HepG2 (cell line): Measurements from ENCODE around the gene OGFOD3. TPM values are rescaled to one million over a fixed set of nuclear protein-coding genes. Genes with fewer than 3 reads are reported as not detected.

ENCODE experiments used
- ATAC-seq: fragments of 200-7000 bp; cut with Tn5 transposase; 3 replicates; pipeline ENCODE4 v1.9.1; 2020; ENCODE audit warnings: mild to moderate bottlenecking, moderate library complexity
- BruUV-seq: library from RNA; stranded (reverse); fragments of 400-500 nt; replicated peaks from 2 replicates; lab custom pipeline; 2021; lab: Mats Ljungman, UMichigan
- CTCF ChIA-PET: fragments of 300-600 bp; formaldehyde crosslinking; extraction: SDS; loops from one replicate; lab custom pipeline; 2021; ENCODE audit warnings: low total read pairs, inconsistent platforms, low intra/inter-chr PET ratio; lab: Yijun Ruan, JAX
- POLR2A ChIA-PET: fragments of 350-600 bp; sonication (Branson Sonifier 250); formaldehyde crosslinking; loops from one replicate; lab custom pipeline; 2020; ENCODE audit warnings: antibody characterized with exemption, inconsistent platforms; lab: Yijun Ruan, JAX
- DNase-seq: peaks from one replicate; pipeline ENCODE4 v3.0.0-alpha.2; 2015; ENCODE audit warnings: low spot score
- FAIRE-seq: peaks from 3 replicates; lab custom pipeline; 2011; peaks lifted over from hg19 to GRCh38; lab: Jason Lieb, UNC
- H2AFZ ChIP-seq: one replicate; pipeline ENCODE4 v1.6.1; 2011; ENCODE audit warnings: low read length, inconsistent platforms
- H3K27ac ChIP-seq: fragments of 300-600 bp; 3 replicates; pipeline ENCODE4 v1.8.0; 2011; ENCODE audit warnings: mixed run types, mild to moderate bottlenecking, mixed read lengths, low read length, inconsistent platforms; ENCODE audit not compliant: insufficient read depth; ENCODE audit errors: extremely low read length
- H3K27me3 ChIP-seq, 2 experiments: fragments of 200-600 bp in 1 of 2; 2 replicates in 1 of 2; 3 replicates in 1 of 2; pipeline versions ENCODE4 v1.6.0 to v1.8.0; 2011; ENCODE audit warnings: low read length in 2 of 2, mild to moderate bottlenecking in 2 of 2, moderate library complexity in 2 of 2, inconsistent platforms in 1 of 2; ENCODE audit not compliant: insufficient read depth in 2 of 2, control insufficient read depth in 1 of 2
- H3K36me3 ChIP-seq, 2 experiments: fragments of 200-600 bp in 1 of 2; replicated peaks in 1 of 2; 2 replicates in 1 of 2; 3 replicates in 1 of 2; pipeline versions ENCODE4 v1.5.1 to v1.8.0; 2011; ENCODE audit warnings: low read length in 2 of 2, inconsistent platforms in 1 of 2; ENCODE audit not compliant: insufficient read depth in 2 of 2, control insufficient read depth in 1 of 2
- H3K4me1 ChIP-seq: 2 replicates; pipeline ENCODE4 v1.5.1; 2012; ENCODE audit warnings: low read length, inconsistent platforms; ENCODE audit not compliant: insufficient read depth
- H3K4me2 ChIP-seq: 2 replicates; pipeline ENCODE4 v1.6.0; 2011; ENCODE audit warnings: low read depth, low read length, inconsistent platforms
- H3K4me3 ChIP-seq, 3 experiments: fragments of 200-600 bp in 1 of 3; sonication (generic), shearing (Covaris generic) in 1 of 3; replicated peaks in 1 of 3; 2 replicates each; pipeline ENCODE4 v1.5.1; 2011 to 2016; ENCODE audit warnings: low read length in 3 of 3, inconsistent platforms in 2 of 3, low read depth in 2 of 3, mild to moderate bottlenecking in 2 of 3, control low read depth in 1 of 3, mixed read lengths in 1 of 3; ENCODE audit not compliant: insufficient read depth in 1 of 3
- H3K79me2 ChIP-seq: one replicate; pipeline ENCODE4 v1.6.1; 2011; ENCODE audit warnings: low read length, inconsistent platforms; ENCODE audit not compliant: insufficient read depth
- H3K9ac ChIP-seq: 2 replicates; pipeline ENCODE4 v1.6.0; 2011; ENCODE audit warnings: mild to moderate bottlenecking, low read depth, low read length, inconsistent platforms; ENCODE audit not compliant: insufficient read depth
- H3K9me3 ChIP-seq: 2 replicates; pipeline ENCODE4 v1.5.1; 2012; ENCODE audit warnings: mild to moderate bottlenecking, low read length
- H4K20me1 ChIP-seq: 2 replicates; pipeline ENCODE4 v1.6.0; 2011; ENCODE audit warnings: inconsistent platforms, mild to moderate bottlenecking, low read length, moderate library complexity; ENCODE audit not compliant: insufficient read depth
- ADNP ChIP-seq: sonication (generic); formaldehyde crosslinking; IDR thresholded peaks from 2 replicates; pipeline ENCODE4 v1.4.0; 2020; ENCODE audit warnings: missing genetic modification reagents
- AGO1 ChIP-seq: fragments of 200-400 bp; formaldehyde crosslinking; IDR thresholded peaks from 2 replicates; pipeline ENCODE4 v1.6.1; 2017; ENCODE audit warnings: mild to moderate bottlenecking, low read depth, low read length, moderate library complexity; ENCODE audit not compliant: poor library complexity, severe bottlenecking
- CEBPG ChIP-seq: IDR thresholded peaks from 2 replicates; pipeline ENCODE4 v1.6.1; 2016
- ELF4 ChIP-seq: sonication (generic); formaldehyde crosslinking; IDR thresholded peaks from 2 replicates; pipeline ENCODE4 v1.5.0; 2020; ENCODE audit warnings: missing genetic modification reagents, mild to moderate bottlenecking, moderate library complexity, borderline replicate concordance
- ERF ChIP-seq: IDR thresholded peaks from 2 replicates; pipeline ENCODE4 v1.6.1; 2018; ENCODE audit warnings: missing biosample characterization, missing genetic modification reagents
- EZH2 ChIP-seq: conservative IDR thresholded peaks from 2 replicates; pipeline ENCODE4 v1.6.1; 2012; ENCODE audit warnings: mild to moderate bottlenecking, low read depth, low read length, moderate library complexity
- FOSL2 ChIP-seq: sonication (generic); formaldehyde crosslinking; IDR thresholded peaks from 2 replicates; pipeline ENCODE4 v1.4.0; 2020; ENCODE audit warnings: missing genetic modification reagents
- MEIS1 ChIP-seq: sonication (generic); formaldehyde crosslinking; IDR thresholded peaks from 2 replicates; pipeline ENCODE4 v1.9.0; 2021; ENCODE audit warnings: mild to moderate bottlenecking, missing genetic modification reagents, moderate library complexity, borderline replicate concordance
- NFYC ChIP-seq: IDR thresholded peaks from 2 replicates; pipeline ENCODE4 v1.6.1; 2016; ENCODE audit warnings: missing genetic modification reagents, missing compliant biosample characterization
- RXRB ChIP-seq: IDR thresholded peaks from 2 replicates; pipeline ENCODE4 v1.6.1; 2016; ENCODE audit warnings: borderline replicate concordance, missing genetic modification reagents, missing compliant biosample characterization
- SALL2 ChIP-seq: sonication (generic); formaldehyde crosslinking; IDR thresholded peaks from 2 replicates; pipeline ENCODE4 v1.8.1; 2023; ENCODE audit warnings: mild to moderate bottlenecking, missing genetic modification reagents, inconsistent platforms
- SRY ChIP-seq: sonication (generic); formaldehyde crosslinking; IDR thresholded peaks from 2 replicates; pipeline ENCODE4 v1.8.0; 2022; ENCODE audit warnings: mild to moderate bottlenecking, missing genetic modification reagents
- STAG1 ChIP-seq: sonication (generic); formaldehyde crosslinking; IDR thresholded peaks from 2 replicates; pipeline ENCODE4 v1.4.0; 2020; ENCODE audit warnings: missing genetic modification reagents
- ZBTB8A ChIP-seq: sonication (generic); formaldehyde crosslinking; IDR thresholded peaks from 2 replicates; pipeline ENCODE4 v1.4.0; 2020; ENCODE audit warnings: mild to moderate bottlenecking, low read depth, missing genetic modification reagents, borderline replicate concordance
- ZNF225 ChIP-seq: sonication (generic); formaldehyde crosslinking; IDR thresholded peaks from 2 replicates; pipeline ENCODE4 v1.4.0; 2020; ENCODE audit warnings: mild to moderate bottlenecking, missing genetic modification reagents
- ZNF317 ChIP-seq: sonication (generic); formaldehyde crosslinking; IDR thresholded peaks from 2 replicates; pipeline ENCODE4 v1.5.0; 2020; ENCODE audit warnings: mild to moderate bottlenecking, missing genetic modification reagents
- ZNF790 ChIP-seq: sonication (generic); formaldehyde crosslinking; IDR thresholded peaks from 2 replicates; pipeline ENCODE4 v1.8.0; 2022; ENCODE audit warnings: missing genetic modification reagents, mild to moderate bottlenecking, borderline replicate concordance
- WGBS: methylation state at CpG from one replicate; pipeline ENCODE4 v1.1.6; 2017; ENCODE audit warnings: low lambda C conversion rate; 5-methylcytosine and 5-hydroxymethylcytosine counted together
- in situ Hi-C: cut with HindIII; loops from 2 replicates; pipeline ENCODE4 v1.10.0; 2017; ENCODE audit warnings: low pct_unique_long_range_greater_than_20kb; ENCODE audit not compliant: extremely low pct_ligation_motif_present
- intact Hi-C: fragments of 100-400 bp; cut with micrococcal nuclease; formaldehyde crosslinking; loops from one replicate; pipeline ENCODE4 v1.10.0; 2022; ENCODE audit not compliant: unreplicated experiment
- polyA plus RNA-seq, 8 experiments: library from polyadenylated mRNA; depleted of rRNA in 3 of 8; stranded (reverse) in 7 of 8; unstranded in 1 of 8; fragments of >200 nt; fragmentation: Illumina TruSeq in 4 of 8; extraction: Trizol in 4 of 8; gene quantifications; 2 replicates each; pipeline versions ENCODE4 v1.2.1 to v1.2.3, GENCODE V29; 2011 to 2016; ENCODE audit warnings: low read depth in 4 of 8, missing spikeins in 1 of 8, mixed read lengths in 1 of 8; ENCODE audit not compliant: insufficient read depth in 1 of 8
- total RNA-seq, 5 experiments: library from RNA; depleted of rRNA; stranded (reverse); fragments of >200 nt; fragmentation: Illumina TruSeq; extraction: Trizol; gene quantifications; 2 replicates each; pipeline ENCODE4 v1.2.3, GENCODE V29; 2016; ENCODE audit warnings: low read depth in 1 of 5
- TF ChIP-seq, protein P1 (sequence below): sonication (generic); formaldehyde crosslinking; IDR thresholded peaks from 2 replicates; pipeline ENCODE4 v1.5.0; 2020; ENCODE audit warnings: mild to moderate bottlenecking, missing genetic modification reagents, moderate library complexity
- TF ChIP-seq, protein P2 (sequence below): sonication (generic); formaldehyde crosslinking; IDR thresholded peaks from 2 replicates; pipeline ENCODE4 v1.4.0; 2020; ENCODE audit warnings: mild to moderate bottlenecking, low read depth, missing genetic modification reagents

OGFOD3 gene
- total and polyA plus RNA-seq, 2 of the 13 experiments (the other 11 are each of a cell fraction or from before 2014, with no cell fraction given) = 40.0 to 42.1 TPM

DNA sequence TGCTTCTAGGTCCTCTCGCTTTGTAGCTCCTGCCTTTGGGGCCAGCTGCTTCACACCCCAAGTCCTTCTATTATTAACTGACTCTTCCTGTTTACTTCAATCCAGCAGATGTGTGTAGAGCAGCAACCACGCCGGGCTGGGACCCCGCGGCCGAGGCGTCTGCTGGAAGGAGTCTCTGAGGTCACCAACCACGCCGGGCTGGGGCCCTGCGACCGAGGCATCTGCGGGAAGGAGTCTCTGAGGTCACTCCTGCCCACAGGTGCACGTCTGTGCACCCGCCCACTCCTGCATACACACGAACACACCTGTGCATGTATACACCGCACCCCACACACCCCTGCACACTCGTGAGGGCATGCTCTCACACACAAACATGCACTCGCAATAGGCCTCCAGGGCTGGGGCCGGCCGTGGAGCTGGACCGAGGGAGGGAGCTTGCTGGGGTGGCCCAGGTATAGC is 67.1 kb downstream of the OGFOD3 start (continued):
- TF ChIP-seq NFYC (CRISPR knock-in tag) = 0 out of 2 replicates have a peak, but pooled peaks have one; percentile 6
- TF ChIP-seq, all 625 proteins: peak for 21

DNA sequence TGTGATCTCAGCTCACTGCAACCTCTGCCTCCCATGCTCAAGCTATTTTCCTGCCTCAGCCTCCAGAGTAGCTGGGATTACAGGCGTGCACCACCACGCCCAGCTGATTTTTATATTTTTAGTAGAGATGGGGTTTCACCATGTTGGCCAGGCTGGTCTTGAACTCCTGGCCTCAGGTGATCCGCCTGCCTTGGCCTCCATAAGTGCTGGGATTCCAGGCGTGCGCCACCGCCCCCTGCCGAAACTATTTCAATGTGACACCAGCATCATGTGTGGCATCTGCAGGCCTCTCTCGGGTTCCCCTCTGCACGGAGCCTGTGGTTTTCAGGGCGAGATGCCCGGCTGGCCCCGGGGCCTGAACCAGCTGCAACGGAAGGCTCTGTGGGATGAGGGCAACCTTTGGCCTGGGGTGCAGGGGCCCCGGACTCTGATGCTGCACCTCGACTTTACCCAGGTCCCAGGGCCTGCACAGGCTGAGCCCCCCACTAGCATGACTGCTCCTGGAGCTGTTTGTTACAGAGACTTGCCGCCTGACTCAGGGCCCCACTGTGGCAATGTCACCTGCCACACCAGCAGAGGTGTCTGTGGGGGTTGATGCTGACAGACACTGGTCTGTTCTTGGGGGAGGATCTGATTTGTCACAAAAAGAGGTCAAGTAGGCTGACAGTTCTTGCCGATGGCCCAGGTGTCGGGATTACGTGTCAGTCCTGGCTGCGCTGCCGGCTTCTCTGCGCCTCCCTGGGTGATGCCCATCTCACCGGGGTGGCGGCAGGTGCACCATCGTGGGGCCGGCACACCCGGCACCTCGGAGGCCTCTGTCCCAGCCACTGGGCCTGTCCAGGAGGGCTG is 68.0 kb downstream of the OGFOD3 start:
- Histone ChIP-seq H3K4me3 (no peak overlapping the region), H3K27me3 (no peaks in the 10 kb centered on the region), H3K36me3 (no peaks in the 10 kb centered on the region), H4K20me1 (no peaks in the 10 kb centered on the region), H3K9ac (no peak overlapping the region), H3K9me3 (no peaks in the 10 kb centered on the region), H3K4me2 (no peak overlapping the region), H3K4me1 (peaks cover 94% of the 10 kb centered on the region), H2AFZ (no peak overlapping the region), H3K79me2 (peaks cover 3% of the 10 kb centered on the region), H3K27ac (peak overlapping the region; percentile 4)
- no peak for ATAC-seq
- in situ Hi-C loops = loop anchor here (5.0 to 10.0 kb wide), 3 partner anchors 37 to 204 kb away; no protein-coding TSS in a partner anchor
- no TSS peak for BruUV-seq
- no peak for FAIRE-seq
- WGBS = 86% methylated on average over 16 of the region's 28 CpGs
- no peak for DNase-seq
- intact Hi-C loops = loop anchor here (2.0 to 5.0 kb wide), 3 partner anchors 37 to 202 kb away; no protein-coding TSS in a partner anchor
- CTCF ChIA-PET = interaction anchor here (1.7 to 5.1 kb wide), 2 partner anchors 64 to 204 kb away, joined by 5 to 41 read pairs; no protein-coding TSS in a partner anchor
- POLR2A ChIA-PET = interaction anchor here (0.9 to 2.4 kb wide), 15 partner anchors 8 to 194 kb away, joined by 3 to 11 read pairs (median 4); no protein-coding TSS in a partner anchor
- TF ChIP-seq AGO1 = no peak
- TF ChIP-seq ADNP = peak; percentile 19; the same call in 1 of the 2 replicates
- TF ChIP-seq SRY (CRISPR knock-in tag) = no peak
- TF ChIP-seq, protein P1, sequence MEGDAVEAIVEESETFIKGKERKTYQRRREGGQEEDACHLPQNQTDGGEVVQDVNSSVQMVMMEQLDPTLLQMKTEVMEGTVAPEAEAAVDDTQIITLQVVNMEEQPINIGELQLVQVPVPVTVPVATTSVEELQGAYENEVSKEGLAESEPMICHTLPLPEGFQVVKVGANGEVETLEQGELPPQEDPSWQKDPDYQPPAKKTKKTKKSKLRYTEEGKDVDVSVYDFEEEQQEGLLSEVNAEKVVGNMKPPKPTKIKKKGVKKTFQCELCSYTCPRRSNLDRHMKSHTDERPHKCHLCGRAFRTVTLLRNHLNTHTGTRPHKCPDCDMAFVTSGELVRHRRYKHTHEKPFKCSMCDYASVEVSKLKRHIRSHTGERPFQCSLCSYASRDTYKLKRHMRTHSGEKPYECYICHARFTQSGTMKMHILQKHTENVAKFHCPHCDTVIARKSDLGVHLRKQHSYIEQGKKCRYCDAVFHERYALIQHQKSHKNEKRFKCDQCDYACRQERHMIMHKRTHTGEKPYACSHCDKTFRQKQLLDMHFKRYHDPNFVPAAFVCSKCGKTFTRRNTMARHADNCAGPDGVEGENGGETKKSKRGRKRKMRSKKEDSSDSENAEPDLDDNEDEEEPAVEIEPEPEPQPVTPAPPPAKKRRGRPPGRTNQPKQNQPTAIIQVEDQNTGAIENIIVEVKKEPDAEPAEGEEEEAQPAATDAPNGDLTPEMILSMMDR = peak; percentile 56
- TF ChIP-seq ELF4 (CRISPR knock-in tag) = no peak
- no peak for TF ChIP-seq FOSL2 (CRISPR knock-in tag)
- TF ChIP-seq ZNF317 (CRISPR knock-in tag) = no peak
- peak; percentile 41 for TF ChIP-seq STAG1 (CRISPR knock-in tag)
- 0 out of 2 replicates have a peak, but pooled peaks have one; percentile 46 for TF ChIP-seq MEIS1 (CRISPR knock-in tag)
- TF ChIP-seq RXRB (CRISPR knock-in tag) = no peak
- TF ChIP-seq SALL2 (CRISPR knock-in tag) = no peak
- TF ChIP-seq ERF (CRISPR knock-in tag) = no peak
- TF ChIP-seq ZNF790 (CRISPR knock-in tag) = no peak
- TF ChIP-seq EZH2 = no peak
- TF ChIP-seq ZBTB8A (CRISPR knock-in tag) = no peak
- no peak for TF ChIP-seq CEBPG (CRISPR knock-in tag)
- TF ChIP-seq, protein P2, sequence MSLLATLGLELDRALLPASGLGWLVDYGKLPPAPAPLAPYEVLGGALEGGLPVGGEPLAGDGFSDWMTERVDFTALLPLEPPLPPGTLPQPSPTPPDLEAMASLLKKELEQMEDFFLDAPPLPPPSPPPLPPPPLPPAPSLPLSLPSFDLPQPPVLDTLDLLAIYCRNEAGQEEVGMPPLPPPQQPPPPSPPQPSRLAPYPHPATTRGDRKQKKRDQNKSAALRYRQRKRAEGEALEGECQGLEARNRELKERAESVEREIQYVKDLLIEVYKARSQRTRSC (CRISPR knock-in tag) = no peak
- no peak for TF ChIP-seq ZNF225 (CRISPR knock-in tag)
